Measurements from ENCODE around the gene KCNJ16. TPM values are rescaled to one million over a fixed set of nuclear protein-coding genes. Genes with fewer than 3 reads are reported as not detected.

KCNJ16 gene
- total RNA-seq, 1 experiment from 2014 or later: 9.3 TPM

GRCh38 chr17:70130289-70130688 lies 55.3 kb downstream of the KCNJ16 start:
- H3K4me3 Mint-ChIP-seq (ENCODE audit: unreplicated experiment): no peak overlapping the region
- no peaks in the 10 kb centered on the region for H3K9me3 ChIP-seq

GRCh38 chr17:70132505-70132904 lies 57.5 kb downstream of the KCNJ16 start:
- TF ChIP-seq CTCF (IDR thresholded peaks at IDR 0.05; ENCODE audit: insufficient read depth in 1 of 2, low read depth in 1 of 2, low read length in 1 of 2, severe bottlenecking in 1 of 2, unreplicated experiment in 1 of 2): no peak
- ChIA-PET POLR2A (interaction anchor here (0.6 kb wide), 1 partner anchor 373 kb away, joined by 3 read pairs; no protein-coding TSS in a partner anchor), CTCF (no interaction called here)
- Histone ChIP-seq H3K27me3 (replicated peaks; ENCODE audit: control insufficient read depth, insufficient read depth, low read length) (no peaks in the 10 kb centered on the region), H3K9me3 (no peaks in the 10 kb centered on the region), H3K36me3 (ENCODE audit: control insufficient read depth, insufficient read depth, low read length) (no peaks in the 10 kb centered on the region), H3K4me1 (peaks cover 7% of the 10 kb centered on the region), H3K4me3 (ENCODE audit: low read depth, low read length) (no peak overlapping the region)
- Mint-ChIP-seq H3K9me3 (ENCODE audit: unreplicated experiment) (no peaks in the 10 kb centered on the region), H3K27ac (ENCODE audit: unreplicated experiment) (no peak overlapping the region), H3K36me3 (ENCODE audit: insufficient read depth, unreplicated experiment) (peaks cover 6% of the 10 kb centered on the region), H3K27me3 (ENCODE audit: insufficient read depth, unreplicated experiment) (no peaks in the 10 kb centered on the region), H3K4me1 (ENCODE audit: low read depth, unreplicated experiment) (peaks cover 12% of the 10 kb centered on the region), H3K4me3 (ENCODE audit: unreplicated experiment) (no peak overlapping the region)
- no peak for DNase-seq
- intact Hi-C loops (cut with micrococcal nuclease; ENCODE audit: unreplicated experiment): no loop called here
- no TSS peak for BruUV-seq (replicated peaks)

More at GRCh38 chr17:70130289-70130688, 55.3 kb downstream of the KCNJ16 start:
- H3K4me3 ChIP-seq (ENCODE audit: low read depth, low read length): no peak overlapping the region
- H3K36me3 Mint-ChIP-seq (ENCODE audit: insufficient read depth, unreplicated experiment): peaks cover 6% of the 10 kb centered on the region
- ChIA-PET CTCF (no interaction called here), POLR2A (no interaction called here)
- H3K9me3 Mint-ChIP-seq (ENCODE audit: unreplicated experiment): no peaks in the 10 kb centered on the region
- H3K27me3 ChIP-seq (replicated peaks; ENCODE audit: control insufficient read depth, insufficient read depth, low read length): no peaks in the 10 kb centered on the region
- H3K36me3 ChIP-seq (ENCODE audit: control insufficient read depth, insufficient read depth, low read length): no peaks in the 10 kb centered on the region
- no peaks in the 10 kb centered on the region for H3K27me3 Mint-ChIP-seq (ENCODE audit: insufficient read depth, unreplicated experiment)
- H3K27ac Mint-ChIP-seq (ENCODE audit: unreplicated experiment): no peak overlapping the region
- H3K4me1 Mint-ChIP-seq (ENCODE audit: low read depth, unreplicated experiment): peaks cover 15% of the 10 kb centered on the region
- no peak for TF ChIP-seq CTCF (IDR thresholded peaks at IDR 0.05; ENCODE audit: insufficient read depth in 1 of 2, low read depth in 1 of 2, low read length in 1 of 2, severe bottlenecking in 1 of 2, unreplicated experiment in 1 of 2)
- H3K4me1 ChIP-seq: peaks cover 5% of the 10 kb centered on the region; the same call in 1 of the 2 replicates
- DNase-seq: no peak
- no TSS peak for BruUV-seq (replicated peaks)
- intact Hi-C loops (cut with micrococcal nuclease; ENCODE audit: unreplicated experiment): no loop called here

- ChIA-PET POLR2A (no interaction called here), CTCF (no interaction called here)
- H3K9me3 ChIP-seq: no peaks in the 10 kb centered on the region
- H3K36me3 ChIP-seq (ENCODE audit: control insufficient read depth, insufficient read depth, low read length): no peaks in the 10 kb centered on the region
- no TSS peak for BruUV-seq (replicated peaks)
- peaks cover 20% of the 10 kb centered on the region for H3K4me1 Mint-ChIP-seq (ENCODE audit: low read depth, unreplicated experiment)
- peaks cover 6% of the 10 kb centered on the region for H3K36me3 Mint-ChIP-seq (ENCODE audit: insufficient read depth, unreplicated experiment)
- no peaks in the 10 kb centered on the region for H3K27me3 ChIP-seq (replicated peaks; ENCODE audit: control insufficient read depth, insufficient read depth, low read length)
- no peaks in the 10 kb centered on the region for H3K9me3 Mint-ChIP-seq (ENCODE audit: unreplicated experiment)
- TF ChIP-seq CTCF (IDR thresholded peaks at IDR 0.05; ENCODE audit: insufficient read depth in 1 of 2, low read depth in 1 of 2, low read length in 1 of 2, severe bottlenecking in 1 of 2, unreplicated experiment in 1 of 2): no peak
- intact Hi-C loops (cut with micrococcal nuclease; ENCODE audit: unreplicated experiment): no loop called here
- H3K27me3 Mint-ChIP-seq (ENCODE audit: insufficient read depth, unreplicated experiment): no peaks in the 10 kb centered on the region
- no peak overlapping the region for H3K27ac Mint-ChIP-seq (ENCODE audit: unreplicated experiment)
- H3K4me3 ChIP-seq (ENCODE audit: low read depth, low read length): no peak overlapping the region
- no peak for DNase-seq
- no peak overlapping the region for H3K4me3 Mint-ChIP-seq (ENCODE audit: unreplicated experiment)
- peaks cover 22% of the 10 kb centered on the region for H3K4me1 ChIP-seq
Measured at GRCh38 chr17:70134042-70134441, 59.0 kb downstream of the KCNJ16 start.
